Glutamatergic neuron (in vitro differentiated cells): ENCODE results near the gene PANX2. TPM values are rescaled to one million over a fixed set of nuclear protein-coding genes. Genes with fewer than 3 reads are reported as not detected.

ENCODE experiments used
- DNase-seq: peaks from one replicate; pipeline ENCODE4 v3.0.0; 2022
- H3K27ac Mint-ChIP-seq: one replicate; pipeline ENCODE4 v1.8.0; 2020; ENCODE audit warnings: mild to moderate bottlenecking, mixed read lengths, inconsistent platforms; ENCODE audit not compliant: unreplicated experiment
- H3K27me3 Mint-ChIP-seq: one replicate; pipeline ENCODE4 v1.8.0; 2020; ENCODE audit warnings: mild to moderate bottlenecking, moderate library complexity, mixed read lengths, inconsistent platforms; ENCODE audit not compliant: unreplicated experiment
- H3K36me3 Mint-ChIP-seq: one replicate; pipeline ENCODE4 v1.8.0; 2020; ENCODE audit warnings: mild to moderate bottlenecking, mixed read lengths, inconsistent platforms; ENCODE audit not compliant: unreplicated experiment
- H3K4me1 Mint-ChIP-seq: one replicate; pipeline ENCODE4 v1.8.0; 2020; ENCODE audit warnings: mild to moderate bottlenecking, low read depth, mixed read lengths, inconsistent platforms; ENCODE audit not compliant: unreplicated experiment
- H3K4me3 Mint-ChIP-seq: one replicate; pipeline ENCODE4 v1.8.0; 2020; ENCODE audit warnings: mild to moderate bottlenecking, mixed read lengths, inconsistent platforms; ENCODE audit not compliant: unreplicated experiment
- H3K9me3 Mint-ChIP-seq: one replicate; pipeline ENCODE4 v1.8.0; 2020; ENCODE audit warnings: mild to moderate bottlenecking, moderate library complexity, mixed read lengths, inconsistent platforms; ENCODE audit not compliant: unreplicated experiment
- CTCF ChIP-seq: fragments of 200-600 bp; sonication (generic); IDR thresholded peaks from one replicate; pipeline ENCODE4 v1.5.0; 2021; ENCODE audit not compliant: partially characterized antibody, unreplicated experiment
- total RNA-seq: library from RNA; stranded (reverse); fragmentation: NEBNext Ultra II Directional; extraction: Animal tissue kit (Norgen Biotek cat#: 25700); gene quantifications from one replicate; pipeline ENCODE4 v1.2.1, GENCODE V29; 2021; ENCODE audit not compliant: unreplicated experiment

The PANX2 gene
- total RNA-seq, 1 donor from 2014 or later = 1.8 TPM

DNA sequence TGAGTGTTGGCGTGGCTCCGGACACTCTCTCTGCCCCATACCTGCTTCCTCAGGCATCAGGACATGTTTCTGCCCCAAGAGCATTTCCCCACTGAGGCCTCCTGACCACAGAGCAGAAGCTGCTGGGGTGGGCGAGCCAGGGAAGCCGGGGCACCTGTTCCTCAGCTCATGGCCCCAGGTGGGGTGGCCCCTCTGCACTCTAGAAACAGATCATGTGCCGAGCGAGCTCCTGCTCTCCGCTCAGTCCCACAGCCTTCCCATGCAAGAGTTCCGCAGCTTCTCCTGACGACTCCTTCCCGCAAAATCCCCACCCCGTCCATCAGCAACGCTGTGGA, 22.4 kb upstream of the PANX2 start:
- no peak for DNase-seq
- peaks cover 5% of the 10 kb centered on the region for H3K36me3 Mint-ChIP-seq
- H3K27me3 Mint-ChIP-seq = peaks cover 7% of the 10 kb centered on the region
- H3K27ac Mint-ChIP-seq = no peak overlapping the region
- H3K4me3 Mint-ChIP-seq = no peak overlapping the region
- peaks cover 22% of the 10 kb centered on the region for H3K4me1 Mint-ChIP-seq
- no peaks in the 10 kb centered on the region for H3K9me3 Mint-ChIP-seq
- no peak for TF ChIP-seq CTCF

DNA sequence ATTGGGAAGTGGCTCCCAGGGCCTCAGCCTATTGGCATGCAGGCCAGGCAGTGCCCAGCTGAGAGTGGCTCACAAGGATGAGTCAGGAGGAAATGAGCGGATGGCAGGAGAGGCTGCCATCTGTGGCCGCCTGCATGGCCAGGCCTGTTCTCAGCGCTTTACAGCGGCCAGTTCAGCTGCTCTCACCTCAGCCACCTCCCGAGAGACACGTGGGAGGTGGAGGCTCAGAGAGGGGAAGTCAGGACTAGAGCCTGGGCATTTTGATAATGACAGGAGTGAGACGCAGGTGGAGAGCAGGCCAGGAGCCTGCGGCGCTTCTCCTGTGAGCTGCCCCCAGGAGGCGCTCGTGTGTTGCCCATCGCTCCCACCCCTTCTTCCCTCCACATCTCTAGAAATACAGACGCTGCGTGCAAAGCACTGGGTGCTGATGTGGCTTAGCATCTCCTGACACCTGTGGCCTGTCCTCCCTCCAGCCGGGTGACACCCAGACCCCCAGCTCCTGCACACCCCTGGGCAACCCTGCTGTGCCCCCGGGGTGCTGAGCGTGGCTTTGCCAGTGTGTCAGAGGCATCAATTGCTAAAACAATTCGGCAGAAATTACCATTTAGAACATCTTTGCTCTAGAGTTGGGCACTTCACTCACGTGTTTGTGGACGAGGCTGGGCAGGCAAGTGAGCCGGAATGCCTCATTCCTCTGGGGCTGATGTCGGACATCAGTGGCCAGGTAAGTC, 21.4 kb upstream of the PANX2 start:
- Mint-ChIP-seq H3K27ac (no peak overlapping the region), H3K9me3 (no peaks in the 10 kb centered on the region), H3K27me3 (peaks cover 7% of the 10 kb centered on the region), H3K4me1 (peaks cover 22% of the 10 kb centered on the region), H3K36me3 (peaks cover 5% of the 10 kb centered on the region), H3K4me3 (no peak overlapping the region)
- TF ChIP-seq CTCF = peak; percentile 82
- peak; percentile 77 for DNase-seq

- Mint-ChIP-seq H3K27ac (peak overlapping the region; percentile 67), H3K36me3 (peaks cover 2% of the 10 kb centered on the region), H3K4me3 (no peak overlapping the region), H3K4me1 (peaks cover 20% of the 10 kb centered on the region), H3K27me3 (peaks cover 5% of the 10 kb centered on the region), H3K9me3 (no peaks in the 10 kb centered on the region)
- no peak for DNase-seq
- TF ChIP-seq CTCF = peak; percentile 12
Observed at GRCh38 chr22:50150161-50151129, 20.1 kb upstream of the PANX2 start.

DNA sequence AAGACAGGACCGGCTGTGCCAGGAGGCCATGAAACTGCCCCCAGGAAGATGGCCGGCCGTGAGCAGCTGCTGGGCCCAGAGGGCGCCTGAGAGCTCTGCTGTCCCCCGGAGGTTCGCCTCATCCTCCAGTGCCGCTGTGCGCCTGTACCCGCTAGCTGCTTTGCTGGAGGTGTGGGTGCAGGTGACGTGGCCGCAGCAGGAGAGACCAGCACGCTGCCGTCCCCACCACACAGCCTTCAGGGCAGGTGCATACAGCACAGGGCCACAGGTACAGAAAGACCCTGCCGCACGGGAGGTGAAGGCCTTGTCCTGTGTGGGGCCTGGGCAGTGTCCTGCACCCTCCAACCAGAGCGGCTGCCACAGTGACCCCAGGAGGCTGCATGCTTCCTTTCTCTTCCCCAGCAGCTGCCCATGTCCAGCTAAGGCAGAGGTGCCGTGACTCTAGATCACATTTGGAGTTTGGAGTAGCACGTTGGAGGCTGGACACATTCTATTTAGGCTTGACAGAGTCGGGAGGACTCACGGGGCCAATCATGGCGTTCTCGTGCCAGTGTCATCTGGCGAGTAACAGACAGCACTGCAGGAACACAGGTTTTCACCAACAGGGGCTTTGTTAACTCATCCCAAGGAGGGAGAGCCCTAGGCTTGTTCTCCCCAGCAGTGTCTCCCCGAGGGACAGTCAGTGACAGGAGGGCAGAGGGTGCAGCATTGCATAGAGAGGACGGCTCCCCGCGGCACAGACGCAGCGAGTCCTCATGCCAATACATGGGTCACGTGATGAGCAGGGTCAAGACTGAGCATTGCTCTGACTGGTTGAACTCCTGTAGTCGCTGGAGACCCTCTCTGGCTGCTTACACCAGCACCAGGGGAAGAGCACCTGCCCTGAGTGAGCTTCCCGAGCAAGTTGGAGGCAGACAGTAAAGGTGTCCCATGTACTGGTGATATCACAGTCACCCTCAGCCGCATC, 18.7 kb upstream of the PANX2 start:
- Mint-ChIP-seq H3K4me1 (peaks cover 14% of the 10 kb centered on the region), H3K27me3 (peaks cover 5% of the 10 kb centered on the region), H3K9me3 (no peaks in the 10 kb centered on the region), H3K27ac (no peak overlapping the region), H3K36me3 (no peaks in the 10 kb centered on the region), H3K4me3 (no peak overlapping the region)
- TF ChIP-seq CTCF = no peak
- no peak for DNase-seq
